Raji (cell line): ENCODE data around the gene FITM1.

ENCODE experiments used
- POLR2A ChIP-seq: IDR thresholded peaks from 2 replicates; pipeline ENCODE4 v1.6.1; 2011; ENCODE audit warnings: low read depth, low read length, control low read depth; ENCODE audit not compliant: insufficient read depth

FITM1 gene

DNA sequence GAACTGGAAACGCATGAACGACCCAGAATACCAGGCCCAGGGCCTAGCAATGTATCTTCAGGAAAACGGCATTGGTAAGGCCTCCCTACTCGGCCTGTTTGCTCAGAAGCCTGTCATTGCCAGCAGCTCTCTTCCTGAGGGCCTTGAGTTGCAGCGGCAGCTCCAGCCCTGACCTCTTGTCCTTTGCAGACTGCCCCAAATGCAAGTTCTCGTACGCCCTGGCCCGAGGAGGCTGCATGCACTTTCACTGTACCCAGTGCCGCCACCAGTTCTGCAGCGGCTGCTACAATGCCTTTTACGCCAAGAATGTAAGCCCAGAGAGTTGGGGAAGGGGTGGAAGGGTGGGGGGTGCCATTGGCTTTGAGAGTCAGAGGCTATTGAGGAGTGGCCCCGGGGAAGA lies 26.9 kb downstream of the FITM1 start:
- TF ChIP-seq POLR2A = no peak

DNA sequence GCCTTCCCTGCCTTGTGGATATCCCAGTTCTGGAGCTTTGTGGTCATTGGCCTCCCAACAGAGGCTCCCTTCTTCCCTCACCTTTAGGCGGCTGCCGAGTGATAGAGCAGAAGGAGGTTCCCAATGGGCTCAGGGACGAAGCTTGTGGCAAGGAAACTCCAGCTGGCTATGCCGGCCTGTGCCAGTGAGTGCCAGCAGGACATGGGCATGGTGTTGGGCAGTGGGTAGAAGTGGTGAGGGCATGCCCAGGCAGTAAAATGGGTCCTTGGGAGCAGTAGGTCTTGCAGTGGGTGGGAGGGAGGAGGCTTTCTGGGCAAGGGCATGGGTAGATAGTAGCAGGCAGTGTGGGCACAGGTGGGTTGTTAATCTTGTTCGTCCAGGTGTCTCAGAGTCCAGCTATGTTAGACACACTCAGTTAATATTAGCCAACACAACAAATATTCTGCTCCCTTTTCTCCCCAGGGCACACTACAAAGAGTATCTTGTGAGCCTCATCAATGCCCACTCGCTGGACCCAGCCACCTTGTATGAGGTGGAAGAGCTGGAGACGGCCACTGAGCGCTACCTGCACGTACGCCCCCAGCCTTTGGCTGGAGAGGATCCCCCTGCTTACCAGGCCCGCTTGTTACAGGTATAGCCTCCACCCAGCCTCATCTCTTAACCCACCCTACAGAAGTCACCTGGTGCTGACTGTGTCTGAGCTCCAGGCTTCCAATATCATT lies 29.5 kb downstream of the FITM1 start:
- TF ChIP-seq POLR2A = no peak

- no peak for TF ChIP-seq POLR2A
Measured at GRCh38 chr14:24160499-24160849, 30.0 kb downstream of the FITM1 start.

- peak; percentile 71 for TF ChIP-seq POLR2A
Measured at GRCh38 chr14:24160850-24161804, 30.7 kb downstream of the FITM1 start, which contains the start of gene IRF9. Gene IRF9, plus strand, starts transcription at chr14:24161265. Its CDS starts 880 bp downstream, at chr14:24162145.

GRCh38 chr14:24162093-24162492 lies 31.6 kb downstream of the FITM1 start:
- no peak for TF ChIP-seq POLR2A

GRCh38 chr14:24164518-24164991 lies 34.1 kb downstream of the FITM1 start:
- no peak for TF ChIP-seq POLR2A

GRCh38 chr14:24165785-24166184 lies 35.3 kb downstream of the FITM1 start:
- TF ChIP-seq POLR2A = no peak

GRCh38 chr14:24167469-24168114 lies 37.1 kb downstream of the FITM1 start:
- no peak for TF ChIP-seq POLR2A

DNA sequence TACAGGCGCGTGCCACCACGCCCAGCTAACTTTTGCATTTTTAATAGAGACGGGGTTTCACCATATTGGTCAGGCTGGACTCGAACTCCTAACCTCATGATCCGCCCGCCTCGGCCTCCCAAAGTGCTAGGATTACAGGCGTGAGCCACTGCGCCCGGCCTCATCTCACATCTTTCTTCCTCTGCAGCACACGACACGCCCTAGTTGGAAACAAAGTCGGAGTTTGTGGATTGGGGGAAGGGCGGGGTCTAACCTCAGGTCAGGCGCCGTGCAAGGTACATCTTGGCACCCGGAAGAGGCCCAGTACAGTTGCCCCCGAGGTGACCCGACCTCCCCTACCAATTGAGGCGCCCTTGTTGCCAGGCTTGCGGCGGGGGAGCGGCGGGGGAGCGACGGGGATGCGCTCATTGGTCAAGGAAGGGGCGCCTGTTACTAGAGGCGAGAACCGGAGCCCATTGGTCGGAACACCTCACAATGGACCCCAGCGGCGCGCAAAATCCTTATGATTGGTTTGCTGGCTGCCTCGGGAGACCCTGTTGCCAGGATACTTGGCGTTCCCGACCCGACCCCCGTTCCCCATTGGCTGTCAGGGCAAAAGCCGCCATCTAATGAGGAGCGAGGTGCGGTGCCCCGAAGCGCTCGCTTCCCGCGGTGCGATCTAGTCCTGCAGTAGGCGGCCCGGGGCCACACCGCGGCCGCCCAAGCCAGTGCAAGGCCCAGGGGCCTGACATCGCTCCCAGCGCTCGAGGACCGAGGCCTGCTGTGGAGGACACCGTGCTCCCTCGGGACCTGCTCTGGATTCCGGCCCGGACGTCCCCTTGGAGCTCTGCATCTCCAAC lies 41.2 kb downstream of the FITM1 start, which contains the start of gene REC8:
Gene REC8 (plus strand): TSS at position 659 of the 839 bp plus-strand sequence. CDS start 473 bp downstream, outside the sequence.
- TF ChIP-seq POLR2A = peak; percentile 55; the same call in 1 of the 2 replicates

DNA sequence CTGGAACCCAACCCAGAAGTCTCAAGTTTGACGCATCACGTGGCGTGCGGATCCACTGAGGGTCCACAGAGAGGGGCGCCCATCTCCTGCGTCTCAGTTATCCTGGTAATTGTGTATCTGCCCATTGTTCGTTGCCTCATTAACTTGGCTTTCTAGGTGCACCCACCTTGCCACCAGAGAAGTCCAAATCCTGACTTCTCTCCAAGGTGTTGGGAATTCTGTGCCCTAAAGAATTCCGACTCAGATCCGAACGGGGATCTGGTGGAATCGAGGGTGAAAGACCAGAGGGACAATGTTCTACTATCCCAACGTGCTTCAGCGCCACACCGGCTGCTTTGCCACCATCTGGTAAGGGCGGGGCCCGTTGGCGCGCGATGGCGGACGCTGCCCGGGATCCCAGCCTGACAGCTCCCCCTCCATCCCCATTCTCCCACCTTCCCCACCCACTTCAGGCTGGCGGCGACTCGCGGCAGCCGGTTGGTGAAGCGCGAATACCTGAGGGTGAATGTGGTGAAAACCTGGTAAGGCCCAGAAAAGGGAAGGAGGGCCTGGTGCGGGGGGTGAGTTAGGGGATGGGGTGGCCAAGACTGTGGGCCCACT lies 41.9 kb downstream of the FITM1 start:
- no peak for TF ChIP-seq POLR2A

- no peak for TF ChIP-seq POLR2A
Measured at GRCh38 chr14:24172871-24173281, 42.4 kb downstream of the FITM1 start.

DNA sequence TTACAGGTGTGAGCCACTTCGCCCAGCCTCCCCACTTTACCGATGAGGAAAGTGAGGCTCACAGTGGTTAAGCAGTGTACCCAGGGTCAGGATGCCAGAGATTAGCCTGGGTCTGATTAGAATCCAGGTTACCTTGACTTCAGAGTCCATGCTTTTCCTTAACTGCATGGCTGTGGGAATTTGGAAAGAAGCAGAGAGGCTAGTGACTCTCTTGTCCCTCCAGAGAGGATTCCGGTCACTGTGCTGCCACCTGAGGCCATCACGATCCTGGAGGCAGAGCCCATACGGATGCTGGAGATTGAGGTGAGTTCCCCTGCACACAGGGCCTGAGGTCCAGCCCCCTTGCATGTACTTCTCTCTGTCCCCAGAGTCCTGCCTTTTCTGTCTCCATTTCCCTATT lies 46.1 kb downstream of the FITM1 start:
- TF ChIP-seq POLR2A = no peak

DNA sequence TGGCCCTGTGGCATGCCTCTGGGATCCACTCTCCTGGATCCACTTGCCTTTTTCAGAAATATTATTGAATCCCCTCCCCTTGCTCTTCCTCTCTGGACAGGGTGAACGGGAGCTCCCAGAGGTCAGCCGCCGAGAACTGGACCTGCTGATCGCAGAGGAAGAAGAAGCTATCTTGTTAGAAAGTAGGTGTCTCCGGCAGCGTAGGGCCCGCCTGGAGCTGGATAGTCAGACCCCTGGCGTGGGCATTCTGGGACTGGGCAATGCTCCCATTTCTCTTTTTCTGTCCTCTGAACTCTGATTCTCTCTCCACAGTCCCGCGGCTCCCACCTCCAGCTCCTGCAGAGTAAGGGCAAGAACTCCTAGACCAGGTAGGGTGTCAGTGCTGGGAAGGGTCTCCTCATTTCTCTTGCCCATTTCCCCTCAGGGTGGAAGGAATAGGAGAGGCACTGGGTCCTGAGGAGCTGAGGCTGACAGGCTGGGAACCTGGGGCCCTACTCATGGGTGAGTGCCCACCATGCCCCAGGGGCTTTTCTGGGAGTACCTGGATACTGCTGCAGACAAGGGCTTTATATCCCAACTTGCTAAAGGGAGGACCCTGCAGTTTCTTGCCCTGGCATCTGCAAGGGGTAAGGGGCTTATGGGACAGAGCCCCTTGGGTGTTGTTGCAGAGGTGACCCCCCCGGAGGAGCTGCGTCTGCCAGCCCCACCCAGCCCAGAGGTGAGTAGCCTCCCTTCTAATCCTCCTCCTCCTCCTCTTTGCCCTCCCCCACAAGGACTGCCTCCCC lies 46.8 kb downstream of the FITM1 start:
- TF ChIP-seq POLR2A = no peak
